NCI-H2196 (cell line): ENCODE measurements around the gene PPIP5K1.

ENCODE experiments used
- DNase-seq: peaks from one replicate; lab custom pipeline; 2025; ENCODE audit not compliant: unreplicated experiment; lab: John Stamatoyannopoulos, UW

The PPIP5K1 gene

GRCh38 chr15:43492673-43493601, 97.1 kb downstream of the PPIP5K1 start, which contains the start of gene TP53BP1:
Gene TP53BP1 (minus strand): TSS chr15:43493156. CDS start chr15:43493043, 113 bp downstream.
- peak; percentile 90 for DNase-seq

- no peak for DNase-seq
Observed at GRCh38 chr15:43492266-43492665, 97.7 kb downstream of the PPIP5K1 start.

GRCh38 chr15:43489191-43489590, 100.8 kb downstream of the PPIP5K1 start:
- no peak for DNase-seq

GRCh38 chr15:43488790-43489189, 101.2 kb downstream of the PPIP5K1 start:
- no peak for DNase-seq

- DNase-seq = no peak
Observed at GRCh38 chr15:43487271-43487895, 102.6 kb downstream of the PPIP5K1 start.

- no peak for DNase-seq
Observed at GRCh38 chr15:43484455-43484854, 105.6 kb downstream of the PPIP5K1 start.
